HepG2 (cell line): ENCODE data around the gene MRPS2. TPM values are rescaled to one million over a fixed set of nuclear protein-coding genes. Genes with fewer than 3 reads are reported as not detected.
"Not testable (repeated sequence)": the region's sequence is repeated elsewhere in the genome, so short reads cannot be mapped to it uniquely, and the experiment has no call there.

Source experiments
- ATAC-seq: fragments of 200-7000 bp; cut with Tn5 transposase; 3 replicates; pipeline ENCODE4 v1.9.1; 2020; ENCODE audit warnings: mild to moderate bottlenecking, moderate library complexity
- BruUV-seq: library from RNA; stranded (reverse); fragments of 400-500 nt; replicated peaks from 2 replicates; lab custom pipeline; 2021; lab: Mats Ljungman, UMichigan
- CTCF ChIA-PET: fragments of 300-600 bp; formaldehyde crosslinking; extraction: SDS; loops from one replicate; lab custom pipeline; 2021; ENCODE audit warnings: low total read pairs, inconsistent platforms, low intra/inter-chr PET ratio; lab: Yijun Ruan, JAX
- POLR2A ChIA-PET: fragments of 350-600 bp; sonication (Branson Sonifier 250); formaldehyde crosslinking; loops from one replicate; lab custom pipeline; 2020; ENCODE audit warnings: antibody characterized with exemption, inconsistent platforms; lab: Yijun Ruan, JAX
- DNase-seq: peaks from one replicate; pipeline ENCODE4 v3.0.0-alpha.2; 2015; ENCODE audit warnings: low spot score
- FAIRE-seq: peaks from 3 replicates; lab custom pipeline; 2011; peaks lifted over from hg19 to GRCh38; lab: Jason Lieb, UNC
- H2AFZ ChIP-seq: one replicate; pipeline ENCODE4 v1.6.1; 2011; ENCODE audit warnings: low read length, inconsistent platforms
- H3K27ac ChIP-seq: fragments of 300-600 bp; 3 replicates; pipeline ENCODE4 v1.8.0; 2011; ENCODE audit warnings: mixed run types, mild to moderate bottlenecking, mixed read lengths, low read length, inconsistent platforms; ENCODE audit not compliant: insufficient read depth; ENCODE audit errors: extremely low read length
- H3K27me3 ChIP-seq, 2 experiments: fragments of 200-600 bp in 1 of 2; 2 replicates in 1 of 2; 3 replicates in 1 of 2; pipeline versions ENCODE4 v1.6.0 to v1.8.0; 2011; ENCODE audit warnings: low read length in 2 of 2, mild to moderate bottlenecking in 2 of 2, moderate library complexity in 2 of 2, inconsistent platforms in 1 of 2; ENCODE audit not compliant: insufficient read depth in 2 of 2, control insufficient read depth in 1 of 2
- H3K36me3 ChIP-seq, 2 experiments: fragments of 200-600 bp in 1 of 2; replicated peaks in 1 of 2; 2 replicates in 1 of 2; 3 replicates in 1 of 2; pipeline versions ENCODE4 v1.5.1 to v1.8.0; 2011; ENCODE audit warnings: low read length in 2 of 2, inconsistent platforms in 1 of 2; ENCODE audit not compliant: insufficient read depth in 2 of 2, control insufficient read depth in 1 of 2
- H3K4me1 ChIP-seq: 2 replicates; pipeline ENCODE4 v1.5.1; 2012; ENCODE audit warnings: low read length, inconsistent platforms; ENCODE audit not compliant: insufficient read depth
- H3K4me2 ChIP-seq: 2 replicates; pipeline ENCODE4 v1.6.0; 2011; ENCODE audit warnings: low read depth, low read length, inconsistent platforms
- H3K4me3 ChIP-seq, 3 experiments: fragments of 200-600 bp in 1 of 3; sonication (generic), shearing (Covaris generic) in 1 of 3; replicated peaks in 1 of 3; 2 replicates each; pipeline ENCODE4 v1.5.1; 2011 to 2016; ENCODE audit warnings: low read length in 3 of 3, inconsistent platforms in 2 of 3, low read depth in 2 of 3, mild to moderate bottlenecking in 2 of 3, control low read depth in 1 of 3, mixed read lengths in 1 of 3; ENCODE audit not compliant: insufficient read depth in 1 of 3
- H3K79me2 ChIP-seq: one replicate; pipeline ENCODE4 v1.6.1; 2011; ENCODE audit warnings: low read length, inconsistent platforms; ENCODE audit not compliant: insufficient read depth
- H3K9ac ChIP-seq: 2 replicates; pipeline ENCODE4 v1.6.0; 2011; ENCODE audit warnings: mild to moderate bottlenecking, low read depth, low read length, inconsistent platforms; ENCODE audit not compliant: insufficient read depth
- H3K9me3 ChIP-seq: 2 replicates; pipeline ENCODE4 v1.5.1; 2012; ENCODE audit warnings: mild to moderate bottlenecking, low read length
- H4K20me1 ChIP-seq: 2 replicates; pipeline ENCODE4 v1.6.0; 2011; ENCODE audit warnings: inconsistent platforms, mild to moderate bottlenecking, low read length, moderate library complexity; ENCODE audit not compliant: insufficient read depth
- EEA1 ChIP-seq: sonication (generic); formaldehyde crosslinking; IDR thresholded peaks from 2 replicates; pipeline ENCODE4 v1.5.1; 2020; ENCODE audit warnings: mild to moderate bottlenecking, missing genetic modification reagents, borderline replicate concordance
- FOXA3 ChIP-seq: IDR thresholded peaks from 2 replicates; pipeline ENCODE4 v1.6.1; 2016; ENCODE audit warnings: missing genetic modification reagents, missing compliant biosample characterization
- ZEB1 ChIP-seq: IDR thresholded peaks from 2 replicates; pipeline ENCODE4 v1.6.1; 2012; ENCODE audit warnings: mild to moderate bottlenecking, low read depth, inconsistent platforms; ENCODE audit not compliant: insufficient replicate concordance
- ZNF160 ChIP-seq: sonication (generic); formaldehyde crosslinking; IDR thresholded peaks from 2 replicates; pipeline ENCODE4 v1.8.0; 2022; ENCODE audit warnings: mild to moderate bottlenecking, inconsistent platforms, missing genetic modification reagents
- ZNF496 ChIP-seq: sonication (generic); formaldehyde crosslinking; IDR thresholded peaks from 2 replicates; pipeline ENCODE4 v1.8.1; 2023; ENCODE audit warnings: mild to moderate bottlenecking, moderate library complexity, missing genetic modification reagents; ENCODE audit not compliant: insufficient replicate concordance
- ZNF501 ChIP-seq: sonication (generic); formaldehyde crosslinking; IDR thresholded peaks from 2 replicates; pipeline ENCODE4 v1.5.1; 2020; ENCODE audit warnings: mild to moderate bottlenecking, moderate library complexity, missing genetic modification reagents
- WGBS: methylation state at CpG from one replicate; pipeline ENCODE4 v1.1.6; 2017; ENCODE audit warnings: low lambda C conversion rate; 5-methylcytosine and 5-hydroxymethylcytosine counted together
- in situ Hi-C: cut with HindIII; loops from 2 replicates; pipeline ENCODE4 v1.10.0; 2017; ENCODE audit warnings: low pct_unique_long_range_greater_than_20kb; ENCODE audit not compliant: extremely low pct_ligation_motif_present
- intact Hi-C: fragments of 100-400 bp; cut with micrococcal nuclease; formaldehyde crosslinking; loops from one replicate; pipeline ENCODE4 v1.10.0; 2022; ENCODE audit not compliant: unreplicated experiment
- polyA plus RNA-seq, 8 experiments: library from polyadenylated mRNA; depleted of rRNA in 3 of 8; stranded (reverse) in 7 of 8; unstranded in 1 of 8; fragments of >200 nt; fragmentation: Illumina TruSeq in 4 of 8; extraction: Trizol in 4 of 8; gene quantifications; 2 replicates each; pipeline versions ENCODE4 v1.2.1 to v1.2.3, GENCODE V29; 2011 to 2016; ENCODE audit warnings: low read depth in 4 of 8, missing spikeins in 1 of 8, mixed read lengths in 1 of 8; ENCODE audit not compliant: insufficient read depth in 1 of 8
- total RNA-seq, 5 experiments: library from RNA; depleted of rRNA; stranded (reverse); fragments of >200 nt; fragmentation: Illumina TruSeq; extraction: Trizol; gene quantifications; 2 replicates each; pipeline ENCODE4 v1.2.3, GENCODE V29; 2016; ENCODE audit warnings: low read depth in 1 of 5
- TF ChIP-seq, protein P1 (sequence below): sonication (generic); formaldehyde crosslinking; IDR thresholded peaks from 2 replicates; pipeline ENCODE4 v1.5.0; 2020; ENCODE audit warnings: mild to moderate bottlenecking, missing genetic modification reagents

The MRPS2 gene
- total and polyA plus RNA-seq, 2 of the 13 experiments (the other 11 are each of a cell fraction or from before 2014, with no cell fraction given) = 44.4 to 86.7 TPM

- no peak for TF ChIP-seq ZNF160 (CRISPR knock-in tag)
- TF ChIP-seq, all 625 proteins: peak for 0
These were observed 12.9 kb downstream of the MRPS2 start (continued) for GRCh38 chr9:135513351-135513846.

GRCh38 chr9:135513906-135514305 is 13.4 kb downstream of the MRPS2 start:
- H3K27ac ChIP-seq, H3K79me2 ChIP-seq, H2AFZ ChIP-seq, H4K20me1 ChIP-seq, POLR2A ChIA-PET, H3K4me3 ChIP-seq, H3K4me1 ChIP-seq, DNase-seq, H3K9me3 ChIP-seq, H3K4me2 ChIP-seq, ATAC-seq, BruUV-seq, CTCF ChIA-PET, H3K36me3 ChIP-seq, in situ Hi-C loops, H3K9ac ChIP-seq, FAIRE-seq, intact Hi-C loops: not testable (repeated sequence)
- WGBS = 32% methylated on average over 5 of the region's 9 CpGs
- peaks cover 3 to 44% of the 10 kb centered on the region in 2 experiments; a peak in 4 of 5 replicates for H3K27me3 ChIP-seq

- ATAC-seq = no peak
- ChIA-PET CTCF (no interaction called here), POLR2A (no interaction called here)
- Histone ChIP-seq H3K79me2 (no peaks in the 10 kb centered on the region), H3K4me1 (no peaks in the 10 kb centered on the region), H3K27me3 (peaks cover 3 to 44% of the 10 kb centered on the region in 2 experiments; a peak in 4 of 5 replicates), H2AFZ (no peak overlapping the region), H3K36me3 (no peaks in the 10 kb centered on the region), H4K20me1 (no peaks in the 10 kb centered on the region), H3K9me3 (no peaks in the 10 kb centered on the region), H3K4me3 (no peak overlapping the region), H3K9ac (no peak overlapping the region), H3K4me2 (no peak overlapping the region), H3K27ac (no peak overlapping the region)
- BruUV-seq = no TSS peak
- 14% methylated on average over 10 of the region's 17 CpGs for WGBS
- no peak for FAIRE-seq
- in situ Hi-C loops = no loop called here
- intact Hi-C loops = no loop called here
- no peak for DNase-seq
- no peak for TF ChIP-seq FOXA3
- TF ChIP-seq EEA1 (CRISPR knock-in tag) = no peak
- TF ChIP-seq, protein P1, sequence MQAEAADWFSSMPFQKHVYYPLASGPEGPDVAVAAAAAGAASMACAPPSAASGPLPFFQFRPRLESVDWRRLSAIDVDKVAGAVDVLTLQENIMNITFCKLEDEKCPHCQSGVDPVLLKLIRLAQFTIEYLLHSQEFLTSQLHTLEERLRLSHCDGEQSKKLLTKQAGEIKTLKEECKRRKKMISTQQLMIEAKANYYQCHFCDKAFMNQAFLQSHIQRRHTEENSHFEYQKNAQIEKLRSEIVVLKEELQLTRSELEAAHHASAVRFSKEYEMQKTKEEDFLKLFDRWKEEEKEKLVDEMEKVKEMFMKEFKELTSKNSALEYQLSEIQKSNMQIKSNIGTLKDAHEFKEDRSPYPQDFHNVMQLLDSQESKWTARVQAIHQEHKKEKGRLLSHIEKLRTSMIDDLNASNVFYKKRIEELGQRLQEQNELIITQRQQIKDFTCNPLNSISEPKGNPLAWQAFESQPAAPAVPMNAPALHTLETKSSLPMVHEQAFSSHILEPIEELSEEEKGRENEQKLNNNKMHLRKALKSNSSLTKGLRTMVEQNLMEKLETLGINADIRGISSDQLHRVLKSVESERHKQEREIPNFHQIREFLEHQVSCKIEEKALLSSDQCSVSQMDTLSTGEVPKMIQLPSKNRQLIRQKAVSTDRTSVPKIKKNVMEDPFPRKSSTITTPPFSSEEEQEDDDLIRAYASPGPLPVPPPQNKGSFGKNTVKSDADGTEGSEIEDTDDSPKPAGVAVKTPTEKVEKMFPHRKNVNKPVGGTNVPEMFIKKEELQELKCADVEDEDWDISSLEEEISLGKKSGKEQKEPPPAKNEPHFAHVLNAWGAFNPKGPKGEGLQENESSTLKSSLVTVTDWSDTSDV (CRISPR knock-in tag) = no peak
- no peak for TF ChIP-seq ZNF501 (CRISPR knock-in tag)
- TF ChIP-seq ZNF496 (CRISPR knock-in tag) = no peak
- TF ChIP-seq ZEB1 = no peak
These were observed 14.0 kb downstream of the MRPS2 start for GRCh38 chr9:135514342-135515082.
